HepG2 (cell line): ENCODE results near the gene RAD21L1.

Source experiments
- ESRRA ChIP-seq: sonication (generic); formaldehyde crosslinking; IDR thresholded peaks from 2 replicates; pipeline ENCODE4 v1.5.1; 2020; ENCODE audit warnings: mild to moderate bottlenecking, low read depth, missing genetic modification reagents
- FOXK2 ChIP-seq: fragments of 450-650 bp; IDR thresholded peaks from 2 replicates; pipeline ENCODE4 v1.6.1; 2016
- GABPB1 ChIP-seq: IDR thresholded peaks from 2 replicates; pipeline ENCODE4 v1.6.1; 2016; ENCODE audit warnings: mild to moderate bottlenecking, missing genetic modification reagents, moderate library complexity, missing compliant biosample characterization
- JUN ChIP-seq: sonication (generic); formaldehyde crosslinking; IDR thresholded peaks from 2 replicates; pipeline ENCODE4 v1.4.0; 2020; ENCODE audit warnings: mild to moderate bottlenecking, missing genetic modification reagents
- NFYB ChIP-seq: sonication (generic); formaldehyde crosslinking; IDR thresholded peaks from 2 replicates; pipeline ENCODE4 v1.4.0; 2020; ENCODE audit warnings: missing genetic modification reagents
- NR3C1 ChIP-seq: sonication (generic); formaldehyde crosslinking; IDR thresholded peaks from 2 replicates; pipeline ENCODE4 v1.4.0; 2020; ENCODE audit warnings: missing genetic modification reagents
- RXRA ChIP-seq: sonication (generic); formaldehyde crosslinking; IDR thresholded peaks from 2 replicates; pipeline ENCODE4 v1.5.1; 2020; ENCODE audit warnings: missing genetic modification reagents
- ZNF362 ChIP-seq: sonication (generic); formaldehyde crosslinking; IDR thresholded peaks from 2 replicates; pipeline ENCODE4 v1.4.0; 2020; ENCODE audit warnings: missing genetic modification reagents, mild to moderate bottlenecking, borderline replicate concordance
- ZNF407 ChIP-seq: sonication (generic); formaldehyde crosslinking; IDR thresholded peaks from one replicate; pipeline ENCODE4 v1.5.1; 2020; ENCODE audit warnings: mild to moderate bottlenecking, missing genetic modification reagents; ENCODE audit errors: not compliant biosample characterization

GRCh38 chr20:1210501-1210900 is 15.3 kb upstream of the RAD21L1 start:
- TF ChIP-seq NR3C1 (CRISPR knock-in tag) (no peak), ESRRA (CRISPR knock-in tag) (no peak), RXRA (no peak), ZNF407 (CRISPR knock-in tag) (no peak), GABPB1 (CRISPR knock-in tag) (no peak), ZNF362 (CRISPR knock-in tag) (no peak), NFYB (CRISPR knock-in tag) (no peak), FOXK2 (no peak), JUN (CRISPR knock-in tag) (no peak)
